Endometrial microvascular endothelial cells (primary cell): ENCODE results near the gene ARHGEF10L. TPM values are rescaled to one million over a fixed set of nuclear protein-coding genes. Genes with fewer than 3 reads are reported as not detected.

Experiments
- in situ Hi-C: cut with HindIII; loops from 2 replicates; pipeline ENCODE4 v1.10.0; 2017; ENCODE audit warnings: low sequenced_read_pairs, low pct_unique_long_range_greater_than_20kb; ENCODE audit errors: inconsistent ontology term
- total RNA-seq: library from RNA; depleted of rRNA; stranded (reverse); fragments of >200 nt; gene quantifications from one replicate; pipeline ENCODE4 v1.2.3, GENCODE V29; 2015; ENCODE audit errors: inconsistent ontology term

The ARHGEF10L gene
- total RNA-seq, 1 donor from 2014 or later = 6.1 TPM

GRCh38 chr1:17674726-17675500 lies 135.4 kb downstream of the ARHGEF10L start:
- in situ Hi-C loops = no loop called here

DNA sequence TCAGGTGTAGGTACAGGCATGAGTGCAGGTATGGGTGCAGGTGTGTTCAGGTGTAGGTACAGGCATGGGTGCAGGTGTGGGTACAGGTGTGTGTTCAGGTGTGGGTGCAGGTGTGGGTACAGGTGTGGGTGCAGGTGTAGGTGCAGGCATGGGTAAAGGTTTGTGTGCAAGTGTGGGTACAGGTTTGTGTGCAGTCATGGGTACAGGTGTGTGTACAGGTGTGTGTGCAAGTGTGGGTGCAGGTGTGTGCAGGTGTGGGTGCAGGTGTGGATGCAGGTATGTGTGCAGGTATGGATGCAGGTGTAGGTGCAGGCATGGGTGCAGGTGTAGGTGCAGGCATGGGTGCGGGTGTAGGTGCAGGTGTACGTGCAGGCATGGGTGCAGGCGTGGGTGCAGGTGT lies 136.2 kb downstream of the ARHGEF10L start:
- in situ Hi-C loops = no loop called here

GRCh38 chr1:17676387-17677060 lies 137.0 kb downstream of the ARHGEF10L start:
- in situ Hi-C loops = no loop called here

- in situ Hi-C loops = no loop called here
Observed at GRCh38 chr1:17678011-17678410, 138.5 kb downstream of the ARHGEF10L start.

GRCh38 chr1:17679856-17680255 lies 140.4 kb downstream of the ARHGEF10L start:
- in situ Hi-C loops = no loop called here

GRCh38 chr1:17680308-17680707 lies 140.8 kb downstream of the ARHGEF10L start:
- in situ Hi-C loops = no loop called here

- in situ Hi-C loops = no loop called here
Observed at GRCh38 chr1:17682400-17682799, 142.9 kb downstream of the ARHGEF10L start.

- in situ Hi-C loops = no loop called here
Observed at GRCh38 chr1:17683598-17683997, 144.1 kb downstream of the ARHGEF10L start.

DNA sequence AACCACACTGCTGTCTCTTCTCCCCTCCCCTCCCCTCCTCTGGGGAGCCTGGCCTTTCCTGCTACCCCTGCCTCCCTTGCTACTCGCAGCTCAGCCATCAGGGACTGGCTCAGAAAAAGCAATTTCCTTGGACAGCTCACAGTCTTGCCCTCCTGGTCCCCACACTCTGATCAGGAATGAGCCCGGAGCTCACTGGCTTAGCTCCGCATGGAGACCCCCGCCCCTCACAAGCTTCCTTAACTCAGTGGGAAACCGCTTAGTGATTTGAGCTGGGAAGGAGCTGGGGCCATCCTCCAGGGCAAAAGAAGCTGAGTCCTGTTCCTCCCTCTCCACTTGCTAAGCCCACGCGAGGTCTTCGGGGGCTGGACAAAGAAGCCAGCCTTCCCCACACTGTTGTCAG lies 145.3 kb downstream of the ARHGEF10L start:
- in situ Hi-C loops = no loop called here

- in situ Hi-C loops = no loop called here
Observed at GRCh38 chr1:17686258-17686657, 146.8 kb downstream of the ARHGEF10L start.

GRCh38 chr1:17687145-17687544 lies 147.6 kb downstream of the ARHGEF10L start:
- in situ Hi-C loops = no loop called here

DNA sequence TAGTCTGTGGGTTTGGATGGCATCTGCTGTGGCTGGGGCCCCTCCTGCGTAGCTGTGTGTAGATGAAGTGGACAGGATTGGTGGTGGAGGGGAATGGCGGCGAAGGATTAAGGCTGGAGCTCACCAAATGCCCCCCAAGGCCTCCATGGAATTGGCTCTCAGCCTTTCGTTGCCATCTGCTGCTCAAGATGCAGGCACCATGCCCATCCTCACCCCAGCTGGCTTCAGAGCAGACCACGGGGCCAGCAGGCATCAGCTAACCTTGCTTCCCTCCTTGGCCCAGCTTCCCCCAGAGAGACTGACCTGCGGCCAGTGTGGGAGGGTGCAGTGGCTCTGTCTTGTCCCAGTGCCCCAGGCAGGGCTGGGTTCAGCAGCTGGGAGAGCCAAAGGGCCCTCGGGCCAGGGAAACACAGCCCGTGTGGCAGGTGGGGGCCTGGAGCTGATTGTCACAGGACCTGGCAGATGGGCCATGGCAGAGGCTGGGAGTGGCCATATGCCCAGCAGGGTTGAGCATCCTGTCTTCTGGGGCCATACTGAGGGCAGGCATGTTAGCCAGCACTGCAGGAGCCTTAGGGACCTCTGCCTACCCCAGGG lies 148.8 kb downstream of the ARHGEF10L start:
- in situ Hi-C loops = no loop called here

- in situ Hi-C loops = no loop called here
Observed at GRCh38 chr1:17689011-17689410, 149.5 kb downstream of the ARHGEF10L start.

DNA sequence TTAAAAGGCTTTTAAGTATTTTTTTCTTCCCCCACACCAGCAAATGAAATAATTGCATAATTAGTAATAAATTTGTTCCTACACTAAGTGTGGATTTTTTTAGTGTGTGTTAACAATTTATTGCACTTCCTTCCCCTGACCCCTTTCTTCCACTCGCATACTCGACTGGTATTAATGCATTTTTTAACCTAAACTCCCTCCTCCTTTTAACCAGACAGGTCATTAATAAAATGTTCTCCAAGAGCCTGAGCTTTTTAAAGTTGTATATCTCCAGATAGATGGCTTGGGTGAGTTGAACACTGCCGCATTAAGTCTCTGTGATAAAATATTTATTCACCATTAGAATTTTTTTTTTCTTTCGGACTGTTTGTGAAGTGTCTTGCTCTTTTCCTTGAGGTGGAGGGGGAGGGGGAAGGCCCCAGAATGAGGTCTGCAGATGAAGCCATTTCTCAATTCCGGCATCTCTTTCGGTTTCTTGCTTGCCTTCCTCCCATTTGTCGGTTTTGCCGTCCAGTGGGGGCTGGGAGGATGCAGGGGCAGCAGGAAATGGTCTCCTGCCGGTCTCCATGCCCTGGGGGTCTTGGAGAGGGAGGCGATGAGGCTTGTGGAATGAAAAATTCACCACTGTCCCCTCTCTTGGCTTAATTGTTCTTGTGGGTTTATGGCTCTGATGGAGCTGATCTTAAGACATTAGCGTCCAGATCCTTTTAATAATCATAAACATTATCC lies 151.6 kb downstream of the ARHGEF10L start:
- in situ Hi-C loops = no loop called here

DNA sequence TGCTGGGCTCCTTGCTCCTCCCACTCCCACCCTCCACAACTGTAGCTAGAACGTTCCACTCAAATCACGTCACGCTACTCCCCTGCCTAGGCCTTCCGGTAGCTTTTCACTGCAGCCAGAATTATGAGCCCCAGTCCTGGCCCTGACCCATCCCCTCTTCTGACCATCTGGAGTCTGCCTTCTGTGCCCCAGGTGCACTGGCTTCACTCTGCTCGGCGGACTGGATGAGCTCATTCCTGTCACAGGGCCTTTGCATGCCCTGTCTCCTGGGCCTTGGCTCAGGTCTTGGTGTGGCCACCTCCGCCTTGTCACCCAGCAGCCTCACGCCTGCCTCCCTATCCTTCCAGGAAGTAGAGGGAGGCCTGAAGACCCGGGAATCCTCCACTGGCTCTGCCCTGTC lies 153.1 kb downstream of the ARHGEF10L start:
- in situ Hi-C loops = no loop called here

DNA sequence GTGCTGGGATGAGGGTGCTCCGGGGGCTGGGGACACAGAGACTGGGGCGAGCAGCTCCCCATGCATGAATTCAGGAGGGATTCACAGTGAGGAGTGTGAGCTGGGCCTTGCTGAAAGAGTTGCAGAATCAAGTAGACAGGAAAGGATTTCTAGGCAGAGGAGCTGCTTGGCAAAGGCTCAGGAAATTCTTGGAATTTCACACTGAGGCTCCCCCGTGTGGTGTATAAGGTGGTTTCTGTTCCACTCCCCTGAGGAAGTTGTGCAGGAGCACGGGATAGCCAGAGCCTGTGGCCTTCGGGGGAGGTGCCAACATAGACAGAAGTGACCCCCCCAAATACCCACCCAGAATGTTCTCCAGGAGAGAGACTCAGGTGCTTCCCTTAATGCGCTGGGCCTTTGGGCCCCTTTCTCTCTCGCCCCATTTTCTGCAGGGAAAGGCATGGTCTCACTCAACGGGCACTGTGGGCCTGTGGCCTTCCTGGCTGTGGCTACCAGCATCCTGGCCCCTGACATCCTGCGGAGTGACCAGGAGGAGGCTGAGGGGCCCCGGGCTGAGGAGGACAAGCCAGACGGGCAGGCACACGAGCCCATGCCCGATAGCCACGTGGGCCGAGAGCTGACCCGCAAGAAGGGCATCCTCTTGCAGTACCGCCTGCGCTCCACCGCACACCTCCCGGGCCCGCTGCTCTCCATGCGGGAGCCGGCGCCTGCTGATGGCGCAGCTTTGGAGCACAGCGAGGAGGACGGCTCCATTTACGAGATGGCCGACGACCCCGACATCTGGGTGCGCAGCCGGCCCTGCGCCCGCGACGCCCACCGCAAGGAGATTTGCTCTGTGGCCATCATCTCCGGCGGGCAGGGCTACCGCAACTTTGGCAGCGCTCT lies 157.2 kb downstream of the ARHGEF10L start:
- in situ Hi-C loops = no loop called here

DNA sequence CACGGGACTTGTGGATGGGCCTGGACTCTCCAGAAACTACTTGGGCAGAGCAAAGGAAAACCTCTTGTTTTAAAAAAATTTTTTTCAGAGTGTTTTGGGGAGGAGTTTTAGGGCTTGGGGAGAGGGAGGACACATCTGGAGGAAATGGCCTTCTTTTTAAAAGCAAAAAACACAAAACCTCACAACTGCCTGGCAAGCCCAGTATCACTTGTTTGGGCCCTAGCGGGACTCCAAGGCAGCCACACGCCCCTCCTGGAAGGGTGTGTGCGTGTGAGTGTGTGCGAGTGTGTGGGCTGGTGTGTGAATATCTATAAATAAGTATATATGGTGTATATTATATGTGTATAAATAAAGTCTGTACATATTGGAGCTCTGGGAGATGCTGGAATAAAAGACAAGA lies 158.0 kb downstream of the ARHGEF10L start:
- in situ Hi-C loops = no loop called here

DNA sequence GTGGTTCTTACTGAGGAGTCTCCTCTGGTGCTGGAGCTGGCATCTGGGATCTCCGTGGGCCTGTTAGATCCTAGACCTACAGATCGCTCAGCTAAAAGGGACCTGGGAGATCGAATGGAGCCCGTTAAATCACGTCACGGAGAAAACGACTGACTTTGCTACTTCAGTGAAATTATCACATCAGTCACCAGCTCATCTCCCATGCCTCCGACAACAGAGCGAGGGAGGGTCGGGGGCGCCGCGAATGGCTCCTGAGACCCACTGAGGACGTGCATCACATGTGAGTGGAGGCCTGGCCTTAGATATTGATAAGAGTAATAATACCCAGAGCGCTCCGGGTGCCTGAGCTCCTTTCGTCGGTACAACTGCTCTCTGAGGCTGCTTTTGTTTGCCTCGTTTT lies 160.1 kb downstream of the ARHGEF10L start:
- in situ Hi-C loops = no loop called here
